ENCODE measurements around the gene BCL2L14.
"Not testable (repeated sequence)": the region's sequence is repeated elsewhere in the genome, so short reads cannot be mapped to it uniquely, and the experiment has no call there.

Gene BCL2L14

GRCh38 chr12:12110923-12111555, 40.3 kb downstream of the BCL2L14 start:
- DNase-seq: not testable (repeated sequence)

GRCh38 chr12:12115514-12115913, 44.8 kb downstream of the BCL2L14 start:
- no peak for DNase-seq

- DNase-seq: no peak
Measured at GRCh38 chr12:12116677-12117076, 45.9 kb downstream of the BCL2L14 start.

DNA sequence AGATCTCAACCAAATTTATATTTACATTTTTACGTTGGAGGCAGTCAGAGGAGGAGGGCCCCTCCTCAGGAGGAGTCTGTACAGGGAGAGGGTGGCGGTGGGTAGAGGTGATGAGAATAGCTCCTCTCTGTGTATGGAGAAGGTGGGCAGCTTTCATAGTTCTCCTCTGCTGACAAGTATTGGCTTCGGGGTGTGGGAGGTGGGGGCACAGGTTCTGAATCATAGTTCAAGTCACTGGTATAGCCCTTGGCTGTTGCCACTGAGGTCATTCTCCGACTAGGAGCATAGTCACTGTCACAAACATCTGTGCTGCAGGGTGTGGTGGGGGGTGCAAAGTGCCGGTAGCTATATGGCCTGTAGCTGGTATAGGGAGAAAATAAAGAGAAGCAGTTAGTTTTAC, 50.3 kb downstream of the BCL2L14 start:
- no peak for DNase-seq

- no peak for DNase-seq
Measured at GRCh38 chr12:12123036-12123604, 52.4 kb downstream of the BCL2L14 start.

DNA sequence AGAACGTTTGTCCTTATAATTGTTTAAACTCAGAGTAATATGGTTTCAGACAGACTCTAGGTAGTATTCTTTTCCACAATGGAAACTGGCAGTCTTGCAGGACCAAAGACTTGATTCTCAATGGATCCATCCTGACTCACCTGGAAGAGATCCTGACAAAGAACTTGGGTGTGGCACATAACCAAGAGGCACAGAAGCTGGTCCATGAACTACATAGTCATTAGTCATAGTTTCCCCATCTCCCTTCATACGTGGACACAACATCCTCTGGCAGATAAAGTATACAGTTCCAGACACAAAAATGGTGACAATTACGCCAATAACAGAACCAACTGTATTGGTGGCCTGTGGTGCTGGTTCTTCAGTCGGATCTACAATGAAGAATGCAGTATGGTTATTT, 55.8 kb downstream of the BCL2L14 start:
- no peak for DNase-seq

GRCh38 chr12:12127304-12127703, 56.6 kb downstream of the BCL2L14 start:
- no peak for DNase-seq

DNA sequence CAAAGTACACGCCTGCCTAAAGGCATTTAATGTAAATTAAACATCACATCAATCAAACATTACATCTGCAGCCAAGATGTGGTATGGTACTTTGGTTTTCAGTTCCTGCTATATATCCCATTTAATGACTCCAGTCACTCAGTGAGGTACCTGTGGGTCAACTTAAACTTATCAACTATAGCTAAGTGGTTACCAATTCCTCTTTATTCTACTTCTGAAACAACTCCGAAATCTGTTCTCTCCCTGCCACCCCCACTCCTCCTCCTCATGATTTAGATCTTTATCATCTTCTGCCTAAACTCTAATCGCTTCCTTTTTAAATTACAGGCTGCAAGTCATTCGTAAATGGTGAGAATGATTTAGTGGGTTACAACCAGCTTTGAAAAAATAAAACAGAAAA, 57.9 kb downstream of the BCL2L14 start:
- DNase-seq: no peak

GRCh38 chr12:12133259-12133658, 62.5 kb downstream of the BCL2L14 start:
- no peak for DNase-seq

- no peak for DNase-seq
Measured at GRCh38 chr12:12133785-12134184, 63.0 kb downstream of the BCL2L14 start.

DNA sequence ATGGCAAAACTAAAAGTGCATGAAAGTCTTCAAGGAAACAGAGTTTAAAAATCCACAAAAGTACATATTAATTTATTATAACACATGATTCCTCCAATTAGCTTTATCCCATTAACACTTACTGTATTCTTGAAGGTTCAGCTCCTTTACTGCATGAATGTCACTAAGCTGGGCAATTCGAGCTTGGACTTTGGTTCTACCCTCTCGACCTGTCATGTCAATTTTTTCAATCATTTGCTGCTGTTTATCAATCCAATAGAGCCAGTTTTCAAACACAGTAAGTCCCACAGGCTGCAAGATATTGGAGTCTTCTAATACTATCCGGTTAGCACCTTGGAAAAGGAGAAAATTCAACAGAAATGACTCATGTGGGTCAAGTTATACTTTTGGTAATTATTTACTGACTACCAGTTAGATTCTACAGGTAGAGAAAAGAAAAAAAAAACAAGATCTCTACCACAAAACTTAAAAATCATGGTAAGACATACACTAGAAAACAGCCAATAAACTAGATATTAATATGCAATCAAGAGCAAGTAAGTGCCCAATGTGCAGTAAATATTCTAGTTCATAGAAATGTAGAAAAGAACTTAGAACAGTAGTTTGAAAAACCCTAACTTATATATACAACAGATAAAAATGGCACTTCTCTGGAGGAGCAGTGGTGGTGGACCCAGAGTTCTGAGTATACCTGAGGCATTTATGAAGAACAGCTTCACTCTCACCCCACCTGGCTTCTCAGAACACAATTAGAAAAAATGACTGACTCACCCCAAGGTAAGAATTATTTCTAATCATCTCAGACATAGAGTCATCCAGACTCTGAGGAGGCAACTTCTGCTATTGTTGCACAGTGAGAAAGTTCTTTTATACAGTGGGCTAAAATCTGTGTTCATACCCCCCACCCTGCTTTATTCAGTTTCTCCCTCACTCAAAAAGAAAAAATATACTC, 67.7 kb downstream of the BCL2L14 start:
- no peak for DNase-seq

GRCh38 chr12:12141000-12141399, 70.3 kb downstream of the BCL2L14 start:
- DNase-seq: no peak

- not testable (repeated sequence) for DNase-seq
Measured at GRCh38 chr12:12144531-12144930, 73.8 kb downstream of the BCL2L14 start.

GRCh38 chr12:12147111-12147510, 76.4 kb downstream of the BCL2L14 start:
- DNase-seq: no peak
